Stimulated activated CD8-positive, alpha-beta memory T cell treated with anti-CD3 and anti-CD28 coated beads, Interleukin-7, amount 100 ng/mL, for 1 hour (primary cell): ENCODE data around the gene BLZF1.
"Not testable (repeated sequence)": the region's sequence is repeated elsewhere in the genome, so short reads cannot be mapped to it uniquely, and the experiment has no call there.

Experiments
- DNase-seq, 2 donors: peaks; one replicate each; pipeline ENCODE4 v3.0.0-alpha.2; 2020; ENCODE audit warnings: low read depth in 2 of 2

BLZF1 gene

DNA sequence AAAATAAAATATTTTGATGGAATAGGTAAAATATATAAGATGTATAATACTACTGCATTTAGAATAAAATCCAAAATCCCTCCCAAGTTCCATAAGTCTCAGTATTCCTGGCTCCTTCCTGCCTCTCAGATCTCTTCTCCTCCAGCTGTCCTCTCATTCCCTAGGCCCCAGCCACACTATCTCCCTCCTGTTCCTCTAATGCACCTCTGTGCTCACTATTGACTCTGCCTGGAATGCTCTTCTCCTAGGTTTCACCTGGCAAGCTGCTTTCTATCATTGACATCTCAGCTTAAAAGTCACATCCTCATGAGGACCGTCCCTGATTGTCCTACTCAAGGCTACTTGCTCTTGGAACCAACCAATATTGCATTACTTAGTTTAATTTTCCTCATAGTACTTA, 7.6 kb upstream of the BLZF1 start:
- no peak for DNase-seq

- no peak for DNase-seq
Observed at GRCh38 chr1:169361281-169361680, 6.7 kb upstream of the BLZF1 start.

DNA sequence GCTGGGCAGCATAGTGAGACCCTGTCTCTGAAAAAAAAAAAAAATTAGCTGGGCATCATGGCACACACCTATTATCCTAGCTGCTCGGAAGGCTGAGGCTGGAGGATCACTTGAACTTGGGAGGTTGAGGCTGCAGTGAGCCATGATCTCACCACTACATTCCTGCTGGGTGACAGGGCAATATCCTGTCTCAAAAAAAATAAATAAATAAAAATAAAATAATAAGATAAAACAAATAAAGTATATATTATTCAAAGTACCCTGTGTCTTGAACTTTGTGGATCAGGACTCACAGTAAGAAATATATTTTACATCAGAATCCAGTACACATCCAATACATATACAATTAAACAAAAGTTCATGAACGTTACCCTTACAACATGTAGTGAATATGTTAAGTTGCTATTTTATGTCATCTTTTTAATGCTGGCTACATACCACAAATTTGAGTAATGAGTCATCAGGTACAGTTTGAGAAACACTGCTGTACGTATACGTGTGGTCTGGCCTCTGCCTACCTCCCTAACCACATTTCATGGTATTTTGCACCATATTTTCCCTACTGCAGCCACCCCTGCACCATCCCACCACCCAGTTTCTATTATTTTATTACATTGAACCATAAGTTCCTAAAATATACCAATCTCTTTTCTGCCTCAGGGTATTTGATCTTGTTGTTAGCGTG, 4.8 kb upstream of the BLZF1 start:
- no peak for DNase-seq

- DNase-seq = no peak
Observed at GRCh38 chr1:169364948-169365347, 3.0 kb upstream of the BLZF1 start.

DNA sequence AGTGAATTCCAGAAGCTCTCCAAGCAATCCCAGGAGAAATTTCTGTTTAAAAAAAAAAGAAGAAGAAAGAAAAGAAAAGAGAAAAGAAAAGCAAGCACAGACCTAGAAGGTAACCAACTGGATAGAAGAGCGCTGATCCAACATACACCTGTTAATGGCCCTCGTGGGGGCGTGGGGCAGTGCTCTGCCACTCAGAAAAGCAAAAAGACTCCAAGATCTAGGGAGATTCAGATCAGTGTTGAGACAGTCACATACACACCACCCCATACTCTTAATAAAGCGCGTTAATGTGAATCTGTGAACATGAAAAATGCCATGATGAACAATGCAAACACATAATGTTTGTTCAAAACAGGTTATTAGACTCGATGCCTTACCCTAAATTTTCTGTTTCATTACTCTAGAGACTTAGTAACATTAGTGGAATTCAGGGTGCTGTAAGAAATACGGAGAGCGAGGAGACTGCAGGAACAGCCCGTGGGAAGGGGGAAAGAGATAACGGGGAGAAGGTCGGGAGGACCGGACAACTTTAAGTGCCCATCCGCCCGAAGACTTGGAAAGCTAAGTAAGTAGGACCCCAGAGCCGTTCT, 804 bp upstream of the BLZF1 start:
- DNase-seq = no peak

GRCh38 chr1:169368406-169368769, 393 bp downstream of the BLZF1 start:
- peak in 1 of 2 donors; percentile 13 for DNase-seq

DNA sequence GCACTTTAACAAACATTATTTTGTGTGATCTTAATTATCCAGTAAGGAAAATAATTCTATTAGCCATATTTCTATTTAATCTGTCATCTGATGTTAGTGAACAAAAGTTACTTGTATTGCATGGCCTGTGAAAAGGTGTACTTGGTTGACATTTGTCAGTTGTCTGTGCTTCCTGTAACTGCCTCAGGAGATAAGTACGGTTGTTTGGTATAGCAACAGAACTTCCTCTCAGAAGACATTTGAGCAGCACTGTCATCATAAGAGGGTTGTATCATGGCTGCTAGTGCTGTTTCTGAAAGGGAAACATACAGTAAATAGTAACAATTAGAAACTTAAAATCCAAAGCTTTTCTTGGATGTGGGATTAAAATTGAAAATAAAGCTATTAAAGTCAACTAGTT, 3.4 kb downstream of the BLZF1 start:
- no peak for DNase-seq

GRCh38 chr1:169381162-169381561, 13.2 kb downstream of the BLZF1 start:
- no peak for DNase-seq

- DNase-seq = no peak
Observed at GRCh38 chr1:169383449-169383848, 15.5 kb downstream of the BLZF1 start.

DNA sequence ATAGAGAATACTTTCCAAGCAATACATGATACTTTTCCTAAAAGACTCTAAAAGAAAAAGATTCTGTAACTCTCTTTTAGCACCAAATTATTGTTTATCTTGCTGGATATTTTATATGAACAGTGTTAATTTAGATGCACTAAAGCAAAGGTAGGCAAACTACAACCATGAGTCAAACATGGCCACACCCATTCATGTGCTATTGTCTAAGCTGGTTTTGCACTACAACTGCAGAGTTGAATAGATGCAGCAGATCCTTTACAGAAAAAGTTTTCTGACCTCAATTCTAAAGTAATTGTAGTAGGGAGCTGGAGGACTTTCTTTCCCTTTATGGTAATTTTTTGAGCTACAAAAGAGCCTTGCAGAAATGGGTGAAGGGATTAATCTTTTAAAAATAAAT, 19.4 kb downstream of the BLZF1 start:
- DNase-seq = no peak

- DNase-seq = no peak
Observed at GRCh38 chr1:169390303-169390702, 22.3 kb downstream of the BLZF1 start.

GRCh38 chr1:169392406-169392805, 24.4 kb downstream of the BLZF1 start:
- DNase-seq = no peak

- DNase-seq = no peak
Observed at GRCh38 chr1:169395955-169396354, 28.0 kb downstream of the BLZF1 start.

- DNase-seq = not testable (repeated sequence)
Observed at GRCh38 chr1:169402578-169402977, 34.6 kb downstream of the BLZF1 start.

DNA sequence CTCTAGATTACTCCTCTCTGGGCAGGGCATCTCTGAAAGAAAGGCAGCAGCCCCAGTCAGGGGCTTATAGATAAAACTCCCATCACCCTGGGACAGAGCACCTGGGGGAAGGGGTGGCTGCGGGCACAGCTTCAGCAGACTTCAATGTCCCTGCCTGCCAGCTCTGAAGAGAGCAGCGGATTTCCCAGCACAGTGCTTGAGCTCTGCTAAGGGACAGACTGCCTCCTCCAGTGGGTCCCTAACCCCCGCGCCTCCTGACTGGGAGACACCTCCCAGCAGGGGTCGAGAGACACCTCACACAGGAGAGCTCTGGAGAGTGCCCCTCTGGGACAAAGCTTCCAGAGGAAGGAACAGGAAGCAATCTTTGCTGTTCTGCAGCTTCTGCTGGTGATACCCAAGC, 40.3 kb downstream of the BLZF1 start:
- not testable (repeated sequence) for DNase-seq

GRCh38 chr1:169414952-169415351, 47.0 kb downstream of the BLZF1 start:
- no peak for DNase-seq

DNA sequence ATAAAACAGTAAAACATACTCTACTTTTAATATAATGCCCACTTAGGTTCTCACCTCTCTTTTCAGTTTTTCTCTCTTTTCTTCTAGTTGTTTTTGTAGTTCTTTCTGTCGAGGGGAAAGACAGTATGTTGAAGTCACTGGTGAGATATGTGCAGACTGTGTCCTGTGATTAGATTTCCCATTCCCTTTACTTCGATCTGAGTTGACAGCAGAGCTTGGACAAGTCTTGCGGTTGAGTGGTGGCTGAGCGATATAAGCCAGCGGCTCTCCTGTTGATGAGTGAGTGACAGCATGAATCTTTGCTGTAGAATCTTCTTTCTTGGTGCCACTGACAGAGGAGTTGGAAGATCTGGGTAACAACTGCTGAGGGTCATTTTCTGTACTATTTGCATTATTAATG, 53.3 kb downstream of the BLZF1 start:
- no peak for DNase-seq

DNA sequence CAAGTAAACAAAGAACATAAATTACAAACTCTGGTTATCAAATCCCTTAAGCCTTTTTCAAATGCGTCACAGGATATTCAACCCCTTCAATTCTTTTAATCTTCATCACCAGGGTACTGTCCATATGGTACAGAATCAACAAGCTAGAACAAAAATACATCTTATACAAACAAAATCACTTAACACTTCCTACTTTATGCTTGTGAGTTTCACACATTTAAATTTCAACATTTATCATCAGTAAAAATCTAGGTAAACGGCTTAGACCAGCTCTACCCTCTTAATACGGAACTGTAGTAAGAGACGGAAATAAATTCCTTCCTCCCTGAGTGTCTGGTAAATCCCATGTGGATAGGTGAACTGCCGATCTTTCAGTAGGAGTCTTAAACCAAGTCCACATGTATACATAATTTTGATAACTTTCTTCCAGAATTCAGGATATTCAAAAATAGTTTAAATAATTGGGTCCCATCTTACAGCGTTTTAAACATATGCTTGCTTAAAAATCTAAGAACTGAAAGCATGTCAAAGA, 58.2 kb downstream of the BLZF1 start:
- DNase-seq = no peak

DNA sequence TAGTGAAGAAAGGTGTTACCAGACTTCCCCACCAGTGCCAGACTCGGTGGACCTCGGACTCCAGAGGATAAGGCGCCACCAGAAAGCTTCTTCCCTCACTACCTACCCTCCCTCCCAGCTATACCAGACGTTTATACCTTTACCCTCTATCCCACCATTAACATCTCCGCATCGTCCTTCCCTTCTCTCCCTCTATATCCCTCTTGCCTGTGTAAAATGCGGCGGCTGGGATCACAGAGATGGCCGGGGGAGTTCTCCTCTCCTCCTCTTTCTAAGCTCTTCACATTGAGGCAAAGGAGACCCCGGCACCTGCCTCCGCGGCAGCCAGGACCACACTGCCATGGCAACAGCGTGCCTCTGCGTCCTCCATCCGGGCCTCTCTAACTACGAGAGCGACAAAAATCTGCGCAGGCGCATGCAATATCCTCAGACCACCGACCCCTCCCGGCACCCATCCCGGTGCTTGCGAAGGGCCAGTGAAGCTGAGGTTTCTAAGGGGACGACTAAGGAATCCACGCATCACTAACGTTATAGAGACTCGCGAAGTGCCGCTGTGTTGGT, 59.2 kb downstream of the BLZF1 start, which contains the start of gene CCDC181:
TSS of gene CCDC181 (minus strand) at position 394 of the 561 bp plus-strand sequence. CDS start 2,547 bp downstream, outside the sequence.
- peak in 1 of 2 donors; percentile 11 for DNase-seq
